Upper lobe of right lung (tissue), 1 donor: ENCODE data around the gene ANGPT4. TPM values are rescaled to one million over a fixed set of nuclear protein-coding genes. Genes with fewer than 3 reads are reported as not detected.

Source experiments
- ATAC-seq: fragments of 200-7000 bp; cut with Tn5 transposase; one replicate; pipeline ENCODE4 v1.9.1; 2020; ENCODE audit warnings: mild to moderate bottlenecking, moderate library complexity
- DNase-seq: peaks from one replicate; pipeline ENCODE4 v3.0.0-alpha.2; 2020
- H3K27ac ChIP-seq: fragments of 200-600 bp; one replicate; pipeline ENCODE4 v1.8.0; 2022
- H3K27me3 ChIP-seq: fragments of 200-600 bp; one replicate; pipeline ENCODE4 v1.8.0; 2022; ENCODE audit warnings: mild to moderate bottlenecking
- H3K36me3 ChIP-seq: fragments of 200-600 bp; one replicate; pipeline ENCODE4 v1.8.0; 2022
- H3K4me1 ChIP-seq: fragments of 200-600 bp; one replicate; pipeline ENCODE4 v1.8.0; 2022
- H3K4me3 ChIP-seq: fragments of 200-600 bp; one replicate; pipeline ENCODE4 v1.8.0; 2022; ENCODE audit warnings: mild to moderate bottlenecking
- H3K9me3 ChIP-seq: fragments of 200-600 bp; one replicate; pipeline ENCODE4 v1.8.0; 2022
- CTCF ChIP-seq: fragments of 200-600 bp; IDR thresholded peaks from one replicate; pipeline ENCODE4 v1.8.0; 2022; ENCODE audit warnings: antibody characterized with exemption
- intact Hi-C: fragments of 100-400 bp; cut with DNase I; formaldehyde crosslinking; loops from one replicate; pipeline ENCODE4 v1.11.0; 2022
- total RNA-seq: library from RNA; stranded (reverse); fragmentation: NEBNext Ultra II Directional; extraction: Animal tissue kit (Norgen Biotek cat#: 25700); gene quantifications from one replicate; pipeline ENCODE4 v1.2.1, GENCODE V29; 2021
- donor health status: DM: no; HTN: yes; CAD: no; lungs with severe emphysema.

The ANGPT4 gene
- total RNA-seq, 1 donor from 2014 or later: 0.81 TPM

GRCh38 chr20:845226-845868 is 70.8 kb downstream of the ANGPT4 start:
- peak overlapping the region; percentile 11 for H3K27ac ChIP-seq
- no peaks in the 10 kb centered on the region for H3K27me3 ChIP-seq
- H3K9me3 ChIP-seq: no peaks in the 10 kb centered on the region
- H3K36me3 ChIP-seq: no peaks in the 10 kb centered on the region
- ATAC-seq (no peak), DNase-seq (peak; percentile 65)
- H3K4me3 ChIP-seq: peak overlapping the region; percentile 50
- H3K4me1 ChIP-seq: peaks cover 37% of the 10 kb centered on the region
- no peak for TF ChIP-seq CTCF
- intact Hi-C loops: no loop called here

GRCh38 chr20:844473-845225 is 71.5 kb downstream of the ANGPT4 start:
- H3K27ac ChIP-seq: peak overlapping the region; percentile 11
- H3K27me3 ChIP-seq: no peaks in the 10 kb centered on the region
- intact Hi-C loops: no loop called here
- DNase-seq: peak; percentile 94
- TF ChIP-seq CTCF: no peak
- ATAC-seq: peak; percentile 93
- peaks cover 37% of the 10 kb centered on the region for H3K4me1 ChIP-seq
- H3K4me3 ChIP-seq: peak overlapping the region; percentile 50
- H3K36me3 ChIP-seq: no peaks in the 10 kb centered on the region
- no peaks in the 10 kb centered on the region for H3K9me3 ChIP-seq

GRCh38 chr20:843912-844311 is 72.2 kb downstream of the ANGPT4 start:
- Histone ChIP-seq H3K4me3 (no peak overlapping the region), H3K36me3 (no peaks in the 10 kb centered on the region), H3K27me3 (no peaks in the 10 kb centered on the region), H3K27ac (no peak overlapping the region), H3K4me1 (peaks cover 37% of the 10 kb centered on the region), H3K9me3 (no peaks in the 10 kb centered on the region)
- DNase-seq: no peak
- intact Hi-C loops: no loop called here
- TF ChIP-seq CTCF: no peak
- no peak for ATAC-seq

DNA sequence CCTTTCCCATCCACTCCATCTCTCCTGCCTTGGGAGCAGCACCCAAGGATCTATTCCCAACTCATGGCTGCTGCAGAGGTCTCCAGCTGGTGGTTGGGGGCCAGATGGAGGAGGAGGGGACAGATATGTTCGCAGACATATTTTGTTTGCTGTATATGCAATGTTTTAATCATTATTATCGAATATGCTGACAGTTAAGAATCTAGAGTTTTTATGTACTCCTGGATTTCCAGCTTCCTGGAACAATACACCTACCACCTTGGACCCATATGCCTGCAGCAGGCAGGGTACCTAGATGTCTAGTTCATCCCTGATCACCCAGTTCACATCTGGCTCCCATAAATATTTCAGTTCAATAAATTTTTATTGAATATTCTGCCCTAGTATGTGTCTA is 73.6 kb downstream of the ANGPT4 start:
- Histone ChIP-seq H3K27me3 (no peaks in the 10 kb centered on the region), H3K27ac (no peak overlapping the region), H3K9me3 (no peaks in the 10 kb centered on the region), H3K4me3 (peak overlapping the region; percentile 50), H3K36me3 (no peaks in the 10 kb centered on the region), H3K4me1 (peaks cover 37% of the 10 kb centered on the region)
- DNase-seq (no peak), ATAC-seq (no peak)
- no peak for TF ChIP-seq CTCF
- intact Hi-C loops: no loop called here

- TF ChIP-seq CTCF: no peak
- intact Hi-C loops: no loop called here
- Histone ChIP-seq H3K9me3 (no peaks in the 10 kb centered on the region), H3K4me1 (peaks cover 34% of the 10 kb centered on the region), H3K4me3 (peak overlapping the region; percentile 50), H3K27ac (peak overlapping the region; percentile 55), H3K27me3 (no peaks in the 10 kb centered on the region), H3K36me3 (no peaks in the 10 kb centered on the region)
- DNase-seq (peak; percentile 89), ATAC-seq (peak; percentile 56)
These were observed 74.3 kb downstream of the ANGPT4 start for GRCh38 chr20:841568-842546.
